HG02763 (cell line): ENCODE measurements around the gene PPP1R2C.

Experiments
- ATAC-seq: cut with Tn5 transposase; IDR thresholded peaks from one replicate; pipeline ENCODE4 v1.9.1; 2021; ENCODE audit warnings: mild to moderate bottlenecking, moderate library complexity; ENCODE audit not compliant: unreplicated experiment

PPP1R2C gene

GRCh38 chrX:42751573-42751972 lies 26.4 kb downstream of the PPP1R2C start:
- no peak for ATAC-seq

- no peak for ATAC-seq
Observed at GRCh38 chrX:42748067-42748850, 29.7 kb downstream of the PPP1R2C start.

DNA sequence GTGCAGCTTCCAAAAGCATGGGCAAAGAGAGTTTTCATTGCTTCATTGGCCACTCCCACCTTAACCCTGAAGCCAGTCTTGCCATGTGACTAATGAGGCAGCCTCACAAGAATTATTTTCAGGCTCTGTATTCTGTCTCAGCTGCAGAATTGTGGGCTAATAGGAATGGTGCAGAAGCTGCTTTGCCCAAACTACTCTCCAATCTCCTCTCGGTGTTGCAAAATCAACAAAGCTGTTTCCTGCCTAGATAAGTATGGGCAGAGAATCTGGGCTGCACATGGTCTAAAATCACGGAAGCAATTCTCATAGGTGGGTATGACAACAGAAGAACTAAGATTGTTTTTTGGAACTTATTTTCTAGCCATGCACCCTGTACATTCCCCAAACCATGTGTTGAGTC lies 31.4 kb downstream of the PPP1R2C start:
- ATAC-seq: no peak

DNA sequence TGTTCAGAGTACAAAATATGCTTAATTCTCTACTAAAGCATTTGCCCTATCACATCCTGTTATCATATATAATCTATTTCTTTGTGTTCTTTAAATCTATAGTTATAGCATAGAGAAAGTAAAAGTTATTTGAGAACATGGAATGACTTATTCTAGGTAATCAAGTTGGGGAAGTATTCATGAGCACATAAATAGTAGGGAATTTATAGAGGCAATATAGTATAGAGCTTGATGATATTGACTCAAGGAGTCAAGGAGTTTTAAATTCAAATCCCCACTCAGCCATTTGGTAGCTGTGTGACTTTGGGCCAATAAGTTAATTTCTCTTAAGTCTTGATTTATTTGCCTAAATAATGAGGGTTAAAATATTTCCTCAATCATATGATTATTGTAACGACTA lies 37.5 kb downstream of the PPP1R2C start:
- ATAC-seq: no peak

GRCh38 chrX:42739741-42740140 lies 38.2 kb downstream of the PPP1R2C start:
- no peak for ATAC-seq

DNA sequence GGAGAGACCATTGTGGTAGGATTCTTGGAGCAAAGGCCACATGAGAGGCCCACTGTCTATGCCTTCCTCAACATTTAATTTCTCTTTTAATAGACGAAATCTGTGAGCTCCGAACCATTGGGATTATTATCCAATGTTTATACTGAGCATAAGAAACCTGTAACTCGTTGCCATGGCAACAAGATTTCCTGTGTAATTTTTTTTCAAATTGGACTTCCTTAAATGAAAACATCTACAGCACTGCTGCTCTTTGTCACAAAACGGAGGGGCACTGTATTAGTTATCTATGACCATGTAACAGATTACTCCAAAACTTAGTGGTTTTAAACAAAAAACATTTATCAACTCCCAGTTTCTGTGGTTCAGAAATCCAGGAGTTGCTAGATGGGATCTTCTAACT lies 38.7 kb downstream of the PPP1R2C start:
- ATAC-seq: no peak

DNA sequence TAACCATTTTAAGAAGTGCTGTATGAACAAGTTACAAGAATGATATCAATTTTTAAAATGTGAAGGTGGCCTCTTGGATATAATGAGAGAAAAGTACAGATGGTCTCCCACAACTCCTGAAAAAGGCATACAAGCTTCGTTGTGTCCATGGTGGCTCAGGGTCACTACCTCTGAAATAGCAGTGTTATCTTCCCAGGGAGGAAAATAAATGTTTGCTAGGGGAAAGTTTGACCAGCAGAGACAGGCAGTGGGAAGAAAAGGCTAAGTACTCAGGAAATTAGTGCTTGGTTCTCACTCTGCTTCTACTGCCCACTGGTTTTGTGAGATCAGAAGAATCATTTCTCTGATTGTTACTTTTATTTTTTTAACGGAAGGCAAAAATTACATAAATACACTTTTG lies 39.4 kb downstream of the PPP1R2C start:
- ATAC-seq: no peak

DNA sequence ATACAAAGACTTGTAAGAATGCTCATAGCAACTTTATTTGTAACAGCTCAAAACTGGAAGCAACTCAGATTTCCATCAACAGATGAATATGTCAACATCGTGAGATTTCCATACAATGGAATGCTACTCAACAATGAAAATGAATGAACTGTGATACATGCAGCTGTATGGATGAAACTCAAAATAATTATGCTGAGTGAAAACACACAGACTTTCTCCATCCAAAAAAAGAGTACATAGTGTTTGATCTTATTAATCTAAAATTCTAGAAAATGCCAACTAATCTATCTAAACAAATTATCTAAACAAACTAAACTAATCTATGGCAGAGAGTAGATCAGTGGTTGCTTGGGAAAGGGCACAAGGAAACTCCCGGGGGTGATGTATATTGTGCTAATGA lies 42.7 kb downstream of the PPP1R2C start:
- ATAC-seq: no peak

GRCh38 chrX:42732506-42732905 lies 45.5 kb downstream of the PPP1R2C start:
- no peak for ATAC-seq
